SKM-1 treated with dmso at 0.1 percent for 144 hours (cell line): Measurements from ENCODE around the gene PRKD3.
"Not testable (repeated sequence)": the region's sequence is repeated elsewhere in the genome, so short reads cannot be mapped to it uniquely, and the experiment has no call there.

Experiments
- DNase-seq: peaks from one replicate; lab custom pipeline; 2025; ENCODE audit not compliant: unreplicated experiment; lab: John Stamatoyannopoulos, UW

PRKD3 gene

GRCh38 chr2:37317746-37318145, 6.9 kb downstream of the PRKD3 start:
- no peak for DNase-seq

GRCh38 chr2:37316181-37316580, 8.5 kb downstream of the PRKD3 start:
- no peak for DNase-seq

GRCh38 chr2:37315364-37315763, 9.3 kb downstream of the PRKD3 start:
- no peak for DNase-seq

- no peak for DNase-seq
These were observed 17.1 kb downstream of the PRKD3 start for GRCh38 chr2:37307500-37307899.

GRCh38 chr2:37306024-37306423, 18.6 kb downstream of the PRKD3 start:
- no peak for DNase-seq

GRCh38 chr2:37302701-37303252, 21.9 kb downstream of the PRKD3 start:
- DNase-seq, result no peak

GRCh38 chr2:37301408-37301807, 23.2 kb downstream of the PRKD3 start:
- DNase-seq, result no peak

GRCh38 chr2:37300578-37300977, 24.1 kb downstream of the PRKD3 start:
- no peak for DNase-seq

- no peak for DNase-seq
These were observed 24.5 kb downstream of the PRKD3 start for GRCh38 chr2:37300146-37300545.

GRCh38 chr2:37297632-37298031, 27.0 kb downstream of the PRKD3 start:
- no peak for DNase-seq

GRCh38 chr2:37295469-37296073, 29.1 kb downstream of the PRKD3 start:
- DNase-seq, result no peak

- DNase-seq, result not testable (repeated sequence)
These were observed 29.8 kb downstream of the PRKD3 start for GRCh38 chr2:37294858-37295257.

- no peak for DNase-seq
These were observed 33.0 kb downstream of the PRKD3 start for GRCh38 chr2:37291680-37292079.

GRCh38 chr2:37287966-37288365, 36.7 kb downstream of the PRKD3 start:
- no peak for DNase-seq

- no peak for DNase-seq
These were observed 40.3 kb downstream of the PRKD3 start for GRCh38 chr2:37284381-37284780.

- no peak for DNase-seq
These were observed 41.4 kb downstream of the PRKD3 start for GRCh38 chr2:37283207-37283606.

- no peak for DNase-seq
These were observed 41.9 kb downstream of the PRKD3 start for GRCh38 chr2:37282746-37283145.

- DNase-seq, result no peak
These were observed 42.7 kb downstream of the PRKD3 start for GRCh38 chr2:37281916-37282315.

- DNase-seq, result no peak
These were observed 48.3 kb downstream of the PRKD3 start for GRCh38 chr2:37276291-37276690.
